ENCODE results near the gene ZFP2.
A peak's percentile ranks its signal among the peaks of the same experiment; 100 is the strongest.
"Not testable (repeated sequence)": the region's sequence is repeated elsewhere in the genome, so short reads cannot be mapped to it uniquely, and the experiment has no call there.

ZFP2 gene

GRCh38 chr5:178895615-178896571, at the start of gene ZFP2:
TSS of gene ZFP2 (plus strand) at chr5:178895913. CDS start at chr5:178931314, 35,401 bp downstream.
- TF ChIP-seq, protein P1, sequence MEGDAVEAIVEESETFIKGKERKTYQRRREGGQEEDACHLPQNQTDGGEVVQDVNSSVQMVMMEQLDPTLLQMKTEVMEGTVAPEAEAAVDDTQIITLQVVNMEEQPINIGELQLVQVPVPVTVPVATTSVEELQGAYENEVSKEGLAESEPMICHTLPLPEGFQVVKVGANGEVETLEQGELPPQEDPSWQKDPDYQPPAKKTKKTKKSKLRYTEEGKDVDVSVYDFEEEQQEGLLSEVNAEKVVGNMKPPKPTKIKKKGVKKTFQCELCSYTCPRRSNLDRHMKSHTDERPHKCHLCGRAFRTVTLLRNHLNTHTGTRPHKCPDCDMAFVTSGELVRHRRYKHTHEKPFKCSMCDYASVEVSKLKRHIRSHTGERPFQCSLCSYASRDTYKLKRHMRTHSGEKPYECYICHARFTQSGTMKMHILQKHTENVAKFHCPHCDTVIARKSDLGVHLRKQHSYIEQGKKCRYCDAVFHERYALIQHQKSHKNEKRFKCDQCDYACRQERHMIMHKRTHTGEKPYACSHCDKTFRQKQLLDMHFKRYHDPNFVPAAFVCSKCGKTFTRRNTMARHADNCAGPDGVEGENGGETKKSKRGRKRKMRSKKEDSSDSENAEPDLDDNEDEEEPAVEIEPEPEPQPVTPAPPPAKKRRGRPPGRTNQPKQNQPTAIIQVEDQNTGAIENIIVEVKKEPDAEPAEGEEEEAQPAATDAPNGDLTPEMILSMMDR (IDR thresholded peaks at IDR 0.05; ENCODE audit: insufficient read depth, low read depth, low read length, missing control alignments) = no peak
- no peak for DNase-seq (ENCODE audit: low read depth)
- no peak within 1 kb of the TSS for H3K4me3 ChIP-seq (ENCODE audit: low read depth, low read length)

DNA sequence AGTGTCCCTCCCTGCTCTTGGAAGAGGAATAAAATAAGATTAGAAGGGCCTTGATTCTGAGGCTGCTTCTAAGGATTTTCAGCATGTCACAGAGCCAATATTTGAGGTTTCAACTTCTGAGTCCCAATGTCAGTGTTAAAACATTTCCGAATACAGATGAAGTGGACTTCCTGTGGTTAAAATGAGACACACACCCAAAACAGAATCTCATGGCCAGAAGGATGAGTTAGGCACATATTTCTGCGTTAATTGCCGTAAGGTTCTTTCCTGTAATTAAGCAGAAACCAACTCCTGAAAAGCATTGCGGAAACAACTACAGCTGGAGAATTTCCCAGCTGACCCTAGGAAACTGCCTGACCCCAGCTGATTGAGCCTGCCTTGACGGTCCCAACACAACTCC, 46.4 kb upstream of the ZFP2 start:
- TF ChIP-seq, protein P1 (IDR thresholded peaks at IDR 0.05; ENCODE audit: insufficient read depth, low read depth, low read length, missing control alignments) = no peak
- no peak overlapping the region for H3K4me3 ChIP-seq (ENCODE audit: low read depth, low read length)
- DNase-seq (ENCODE audit: low read depth) = no peak

- TF ChIP-seq, protein P1 (IDR thresholded peaks at IDR 0.05; ENCODE audit: insufficient read depth, low read depth, low read length, missing control alignments) = no peak
- no peak overlapping the region for H3K4me3 ChIP-seq (ENCODE audit: low read depth, low read length)
Measured at GRCh38 chr5:178851951-178852350, 43.8 kb upstream of the ZFP2 start.

GRCh38 chr5:178854284-178854683, 41.4 kb upstream of the ZFP2 start:
- no peak overlapping the region for H3K4me3 ChIP-seq (ENCODE audit: low read depth, low read length)
- DNase-seq (ENCODE audit: low read depth) = no peak
- TF ChIP-seq, protein P1 (IDR thresholded peaks at IDR 0.05; ENCODE audit: insufficient read depth, low read depth, low read length, missing control alignments) = no peak

More at GRCh38 chr5:178851951-178852350, 43.8 kb upstream of the ZFP2 start:
- no peak for DNase-seq (ENCODE audit: low read depth)

DNA sequence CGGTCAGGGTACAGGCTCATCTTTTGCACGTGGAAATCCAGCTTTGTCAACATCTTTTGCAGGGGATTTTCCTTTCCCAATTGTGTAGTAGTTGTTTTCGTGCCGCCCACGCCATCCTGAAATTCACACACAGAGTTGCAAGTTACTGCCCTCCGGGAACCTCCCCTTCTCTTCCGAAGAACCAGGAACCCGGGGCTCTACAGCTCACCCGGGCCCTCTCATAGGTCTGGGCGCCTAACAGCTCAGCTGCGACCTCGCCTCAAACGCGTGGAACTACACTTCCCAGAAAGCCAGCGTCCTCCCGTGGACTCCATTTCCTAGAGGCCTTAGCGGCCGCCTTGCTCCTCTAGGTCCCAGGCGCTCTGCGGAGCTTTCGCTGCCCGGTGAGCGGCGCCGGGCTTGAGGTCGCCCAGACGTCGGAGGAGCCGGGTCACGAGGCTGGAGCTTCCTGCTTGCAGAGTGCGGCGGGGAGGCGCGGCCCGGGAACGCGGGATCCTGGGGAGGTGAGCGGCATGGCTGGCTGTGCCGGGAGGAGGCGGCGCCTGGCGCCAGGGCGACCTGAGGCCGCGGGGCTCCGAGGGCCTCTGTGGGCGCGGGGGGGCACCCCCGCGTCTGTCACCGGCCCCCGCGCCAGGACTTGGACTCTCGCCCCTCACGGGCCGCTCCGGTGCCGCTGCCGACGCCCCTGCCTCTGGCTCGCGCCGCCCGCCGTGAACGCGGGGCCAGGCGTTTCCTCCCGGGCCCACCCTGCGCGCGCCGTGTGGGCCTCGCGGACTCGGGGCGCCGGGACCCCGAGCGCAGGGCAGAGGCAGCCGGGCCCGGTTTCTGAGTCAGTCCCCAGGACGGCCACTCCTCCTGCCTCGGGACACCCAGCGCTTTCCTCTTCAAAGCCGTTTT, 35.8 kb upstream of the ZFP2 start, which contains the start of gene ZNF354B:
Gene ZNF354B (plus strand): TSS at position 329 of the 897 bp plus-strand sequence. CDS start 1,095 bp downstream, outside the sequence.
- TF ChIP-seq, protein P1 (IDR thresholded peaks at IDR 0.05; ENCODE audit: insufficient read depth, low read depth, low read length, missing control alignments) = no peak
- H3K4me3 ChIP-seq (ENCODE audit: low read depth, low read length) = peak within 1 kb of the TSS; percentile 54
- peak; percentile 86 for DNase-seq (ENCODE audit: low read depth)

GRCh38 chr5:178860615-178861014, 35.1 kb upstream of the ZFP2 start:
- peak overlapping the region; percentile 54; the same call in 1 of the 2 replicates for H3K4me3 ChIP-seq (ENCODE audit: low read depth, low read length)
- not testable (repeated sequence) for DNase-seq (ENCODE audit: low read depth)

DNA sequence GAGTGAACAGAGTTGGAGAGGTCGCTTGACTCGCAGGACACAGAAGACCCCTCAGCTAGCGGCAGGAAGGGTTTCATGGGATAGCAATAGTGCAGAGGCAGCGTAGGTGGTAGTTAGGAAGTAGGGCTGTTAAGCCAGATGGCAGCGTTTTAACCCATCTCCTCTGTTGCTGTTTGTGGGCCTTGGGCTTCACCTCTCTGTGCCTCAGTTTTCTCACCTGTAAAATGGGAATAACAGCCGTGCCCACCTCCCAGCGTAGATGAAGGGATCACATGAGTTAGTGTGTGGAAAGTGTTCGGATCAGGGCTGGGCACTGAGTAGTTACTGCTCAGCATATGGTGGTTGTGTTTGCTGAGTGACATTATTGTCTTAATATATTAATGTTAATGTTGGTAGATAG, 34.1 kb upstream of the ZFP2 start:
- TF ChIP-seq, protein P1 (IDR thresholded peaks at IDR 0.05; ENCODE audit: insufficient read depth, low read depth, low read length, missing control alignments) = no peak
- no peak for DNase-seq (ENCODE audit: low read depth)
- no peak overlapping the region for H3K4me3 ChIP-seq (ENCODE audit: low read depth, low read length)

Measured in GM12865 (cell line).